Kidney (tissue), 14 donors: Measurements from ENCODE around the gene UTS2R. TPM values are rescaled to one million over a fixed set of nuclear protein-coding genes. Genes with fewer than 3 reads are reported as not detected.

Experiments
- DNase-seq, 5 donors: peaks; one replicate each; pipeline ENCODE4 v3.0.0-alpha.2; 2013 to 2020
- FAIRE-seq: peaks from 2 replicates; lab custom pipeline; 2012; peaks lifted over from hg19 to GRCh38; lab: Jason Lieb, UNC
- H3K27ac ChIP-seq, 2 donors: one replicate each; pipeline ENCODE4 v1.7.0; 2013; ENCODE audit warnings: low read depth in 2 of 2, low read length in 2 of 2, inconsistent platforms in 1 of 2
- H3K27me3 ChIP-seq: one replicate; pipeline ENCODE4 v1.7.1; 2013; ENCODE audit warnings: low read length, inconsistent platforms; ENCODE audit not compliant: control insufficient read depth, insufficient read depth
- H3K36me3 ChIP-seq, 3 donors: one replicate each; pipeline versions ENCODE4 v1.7.0 to v1.7.1; 2013; ENCODE audit warnings: low read length in 3 of 3, control low read depth in 1 of 3, inconsistent platforms in 1 of 3; ENCODE audit not compliant: insufficient read depth in 3 of 3, control insufficient read depth in 2 of 3
- H3K4me1 ChIP-seq, 3 donors: one replicate each; pipeline versions ENCODE4 v1.7.0 to v1.7.1; 2013; ENCODE audit warnings: low read length in 3 of 3, inconsistent platforms in 1 of 3, low read depth in 1 of 3; ENCODE audit not compliant: control insufficient read depth in 2 of 3, insufficient read depth in 2 of 3
- H3K4me3 ChIP-seq, 3 donors: one replicate each; pipeline versions ENCODE4 v1.7.0 to v1.8.1; 2013; ENCODE audit warnings: low read length in 3 of 3, control low read depth in 1 of 3, inconsistent platforms in 1 of 3
- H3K9ac ChIP-seq, 3 donors: one replicate each; pipeline versions ENCODE4 v1.7.0 to v1.7.1; 2013; ENCODE audit warnings: low read length in 3 of 3, control low read depth in 1 of 3, inconsistent platforms in 1 of 3
- H3K9me3 ChIP-seq, 3 donors: one replicate each; pipeline versions ENCODE4 v1.7.0 to v1.7.1; 2013; ENCODE audit warnings: low read length in 3 of 3, control low read depth in 1 of 3, inconsistent platforms in 1 of 3; ENCODE audit not compliant: control insufficient read depth in 2 of 3, insufficient read depth in 1 of 3
- CTCF ChIP-seq: IDR thresholded peaks from 3 replicates; pipeline ENCODE4 v1.5.1; 2012; ENCODE audit warnings: mild to moderate bottlenecking, moderate library complexity, borderline replicate concordance; ENCODE audit not compliant: insufficient read depth; ENCODE audit errors: extremely low read depth
- intact Hi-C: fragments of 100-400 bp; cut with DNase I; formaldehyde crosslinking; loops from one replicate; pipeline ENCODE4 v1.11.1; 2022
- polyA plus RNA-seq: library from polyadenylated mRNA; stranded (reverse); fragments of 350-450 nt; fragmentation: Illumina TruSeq; extraction: RNeasy Lipid Tissue Mini Kit (QIAGEN cat#74804); gene quantifications from one replicate; pipeline ENCODE4 v1.2.3, GENCODE V29; 2014; ENCODE audit warnings: low read depth, low replicate concordance; ENCODE audit not compliant: insufficient read depth
- total RNA-seq: library from RNA; stranded (reverse); fragmentation: NEBNext Ultra II Directional; extraction: Animal tissue kit (Norgen Biotek cat#: 25700); gene quantifications from one replicate; pipeline ENCODE4 v1.2.1, GENCODE V29; 2021
- donor health status: control.
- donor health status: control.
- donor health status: control.
- donor health status: control.
- donor health status: control.
- donor health status: DM: yes; HTN: yes; CAD: no.
- donor health status: Normal renal cell carcinoma (clear cell type).

Gene UTS2R
- total and polyA plus RNA-seq, 2 donors from 2014 or later, result not detected

GRCh38 chr17:82415786-82416185, 44.2 kb downstream of the UTS2R start:
- H3K9me3 ChIP-seq, result no peaks in the 10 kb centered on the region
- DNase-seq, result peak in 1 of 5 donors; percentile 65
- no peak overlapping the region for H3K27ac ChIP-seq
- TF ChIP-seq CTCF, result no peak
- no peaks in the 10 kb centered on the region for H3K27me3 ChIP-seq
- intact Hi-C loops, result no loop called here
- peaks cover 0 to 2% (median 0%) of the 10 kb centered on the region in 3 donors for H3K36me3 ChIP-seq
- H3K4me3 ChIP-seq, result no peak overlapping the region
- no peak overlapping the region for H3K9ac ChIP-seq
- FAIRE-seq, result no peak
- H3K4me1 ChIP-seq, result peaks cover 0 to 9% (median 2%) of the 10 kb centered on the region in 3 donors

- Histone ChIP-seq H3K27me3 (no peaks in the 10 kb centered on the region), H3K9ac (no peak overlapping the region), H3K4me1 (peaks cover 0 to 9% (median 2%) of the 10 kb centered on the region in 3 donors), H3K36me3 (peaks cover 0 to 2% (median 0%) of the 10 kb centered on the region in 3 donors), H3K4me3 (no peak overlapping the region), H3K27ac (no peak overlapping the region), H3K9me3 (no peaks in the 10 kb centered on the region)
- peak in 1 of 5 donors; percentile 34 for DNase-seq
- TF ChIP-seq CTCF, result no peak
- intact Hi-C loops, result no loop called here
- FAIRE-seq, result no peak
Measured at GRCh38 chr17:82416264-82416663, 44.7 kb downstream of the UTS2R start.

GRCh38 chr17:82416771-82417170, 45.2 kb downstream of the UTS2R start:
- no peaks in the 10 kb centered on the region for H3K9me3 ChIP-seq
- no peaks in the 10 kb centered on the region for H3K27me3 ChIP-seq
- intact Hi-C loops, result no loop called here
- H3K9ac ChIP-seq, result no peak overlapping the region
- FAIRE-seq, result no peak
- no peak for DNase-seq
- no peak overlapping the region for H3K4me3 ChIP-seq
- no peak for TF ChIP-seq CTCF
- H3K27ac ChIP-seq, result no peak overlapping the region
- peaks cover 0 to 9% (median 2%) of the 10 kb centered on the region in 3 donors for H3K4me1 ChIP-seq
- peaks cover 0 to 2% (median 0%) of the 10 kb centered on the region in 3 donors for H3K36me3 ChIP-seq
